Osteocyte (in vitro differentiated cells): ENCODE data around the gene EPG5. TPM values are rescaled to one million over a fixed set of nuclear protein-coding genes. Genes with fewer than 3 reads are reported as not detected.
A peak's percentile ranks its signal among the peaks of the same experiment; 100 is the strongest.

Source experiments
- DNase-seq: peaks from one replicate; pipeline ENCODE4 v3.0.0; 2021; ENCODE audit warnings: mixed read lengths; ENCODE audit not compliant: unreplicated experiment; ENCODE audit errors: extremely low spot score
- H3K27ac Mint-ChIP-seq: one replicate; pipeline ENCODE4 v1.8.0; 2021; ENCODE audit warnings: mild to moderate bottlenecking, mixed read lengths; ENCODE audit not compliant: unreplicated experiment
- H3K27me3 Mint-ChIP-seq: one replicate; pipeline ENCODE4 v1.8.0; 2021; ENCODE audit warnings: mixed read lengths; ENCODE audit not compliant: unreplicated experiment
- H3K36me3 Mint-ChIP-seq: one replicate; pipeline ENCODE4 v1.8.0; 2021; ENCODE audit warnings: mixed read lengths; ENCODE audit not compliant: unreplicated experiment
- H3K4me1 Mint-ChIP-seq: one replicate; pipeline ENCODE4 v1.8.0; 2021; ENCODE audit warnings: mixed read lengths; ENCODE audit not compliant: unreplicated experiment
- H3K4me3 Mint-ChIP-seq: one replicate; pipeline ENCODE4 v1.8.0; 2021; ENCODE audit warnings: mild to moderate bottlenecking, moderate library complexity, mixed read lengths; ENCODE audit not compliant: unreplicated experiment
- H3K9me3 Mint-ChIP-seq: one replicate; pipeline ENCODE4 v1.8.0; 2021; ENCODE audit warnings: mixed read lengths; ENCODE audit not compliant: unreplicated experiment
- CTCF ChIP-seq: fragments of 200-600 bp; sonication (generic); IDR thresholded peaks from 2 replicates; pipeline ENCODE4 v1.5.0; 2021; ENCODE audit warnings: antibody characterized with exemption, mild to moderate bottlenecking, moderate library complexity
- total RNA-seq: library from RNA; stranded (reverse); gene quantifications from 2 replicates; pipeline ENCODE4 v1.2.1, GENCODE V29; 2021

Gene EPG5
- total RNA-seq, 1 donor from 2014 or later: 30.9 TPM

- Mint-ChIP-seq H3K27me3 (peaks cover 14% of the 10 kb centered on the region), H3K4me1 (peaks cover 10% of the 10 kb centered on the region), H3K4me3 (peak overlapping the region; percentile 14), H3K9me3 (no peaks in the 10 kb centered on the region), H3K27ac (no peak overlapping the region), H3K36me3 (no peaks in the 10 kb centered on the region)
- no peak for DNase-seq
- peak; percentile 52 for TF ChIP-seq CTCF
These were observed 129.7 kb downstream of the EPG5 start for GRCh38 chr18:45837283-45838070.

GRCh38 chr18:45836242-45837205 is 130.6 kb downstream of the EPG5 start:
- DNase-seq: no peak
- H3K9me3 Mint-ChIP-seq: no peaks in the 10 kb centered on the region
- no peak for TF ChIP-seq CTCF
- H3K27me3 Mint-ChIP-seq: peaks cover 14% of the 10 kb centered on the region
- H3K36me3 Mint-ChIP-seq: no peaks in the 10 kb centered on the region
- H3K4me3 Mint-ChIP-seq: peak overlapping the region; percentile 14
- peaks cover 11% of the 10 kb centered on the region for H3K4me1 Mint-ChIP-seq
- H3K27ac Mint-ChIP-seq: no peak overlapping the region

DNA sequence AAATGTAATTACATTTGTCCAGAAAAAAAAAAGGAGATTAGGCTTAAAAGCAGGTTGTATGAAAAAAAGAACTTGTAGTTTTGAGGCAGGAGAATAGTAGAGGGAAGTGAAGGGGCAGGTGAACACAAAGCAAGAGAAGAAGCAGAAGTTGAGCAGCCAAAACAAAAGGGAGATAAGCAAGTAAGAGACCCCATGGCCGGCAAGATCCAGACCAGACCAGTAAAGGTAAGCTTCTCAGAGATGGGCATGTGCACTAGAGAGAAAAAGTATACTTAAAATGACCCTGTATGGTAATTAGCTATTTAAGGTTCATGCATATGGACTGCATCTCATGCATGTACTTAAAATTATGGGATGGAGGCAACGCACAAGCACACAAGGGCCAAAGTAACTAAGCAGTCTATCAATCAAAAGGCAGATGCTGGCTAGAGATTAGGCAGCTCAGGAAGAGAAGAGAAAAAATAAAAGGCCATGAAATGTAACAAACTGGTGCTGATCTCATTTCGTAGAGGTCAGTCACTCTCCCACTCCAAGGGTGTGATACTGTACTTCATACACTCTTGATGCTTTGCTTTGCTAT is 132.0 kb downstream of the EPG5 start:
- no peak overlapping the region for H3K4me3 Mint-ChIP-seq
- no peak for TF ChIP-seq CTCF

GRCh38 chr18:45834306-45834705 is 132.8 kb downstream of the EPG5 start:
- Mint-ChIP-seq H3K36me3 (no peaks in the 10 kb centered on the region), H3K27me3 (peaks cover 14% of the 10 kb centered on the region)
- DNase-seq: no peak

More for the DNA sequence above, 132.0 kb downstream of the EPG5 start:
- no peaks in the 10 kb centered on the region for H3K9me3 Mint-ChIP-seq
- peaks cover 14% of the 10 kb centered on the region for H3K27me3 Mint-ChIP-seq
- peaks cover 6% of the 10 kb centered on the region for H3K4me1 Mint-ChIP-seq
- H3K27ac Mint-ChIP-seq: no peak overlapping the region
- no peaks in the 10 kb centered on the region for H3K36me3 Mint-ChIP-seq
- no peak for DNase-seq

More at GRCh38 chr18:45834306-45834705, 132.8 kb downstream of the EPG5 start:
- H3K9me3 Mint-ChIP-seq: no peaks in the 10 kb centered on the region
- no peak for TF ChIP-seq CTCF
- no peak overlapping the region for H3K4me3 Mint-ChIP-seq
- peaks cover 6% of the 10 kb centered on the region for H3K4me1 Mint-ChIP-seq
- H3K27ac Mint-ChIP-seq: no peak overlapping the region
